Spleen (tissue), 7 donors: Measurements from ENCODE around the gene FERMT1.

Experiments used
- CTCF ChIP-seq, 11 experiments: fragments of 200-600 bp in 7 of 11; fragments of 450-650 bp in 4 of 11; sonication (generic) in 4 of 11; IDR thresholded peaks in 8 of 11; conservative IDR thresholded peaks in 3 of 11; 1 replicate in 7 of 11; 2 replicates in 4 of 11; pipeline versions ENCODE4 v1.4.0 to v1.8.0; 2016 to 2021; ENCODE audit warnings: antibody characterized with exemption in 11 of 11, inconsistent platforms in 4 of 11, mild to moderate bottlenecking in 1 of 11
- POLR2A ChIP-seq, 3 donors: fragments of 450-650 bp; IDR thresholded peaks; one replicate each; pipeline ENCODE4 v1.5.1; 2017; ENCODE audit warnings: antibody characterized with exemption in 3 of 3, mild to moderate bottlenecking in 1 of 3
- POLR2AphosphoS5 ChIP-seq, 3 donors: sonication (generic); formaldehyde crosslinking; IDR thresholded peaks; one replicate each; pipeline ENCODE4 v1.5.1; 2017; ENCODE audit warnings: antibody characterized with exemption in 3 of 3
- donor health status: DM: no; HTN: no; CAD: no; lungs with moderate emphysema.
- donor health status: DM: no; HTN: no; CAD: no.
- donor health status: DM: no; HTN: no; CAD: no.

- TF ChIP-seq CTCF (IDR thresholded peaks at IDR 0.05 in 8 of 11, conservative IDR thresholded peaks at IDR 0.05 in 3 of 11): no peak
- TF ChIP-seq POLR2AphosphoS5 (IDR thresholded peaks at IDR 0.05): no peak
- no peak for TF ChIP-seq POLR2A (IDR thresholded peaks at IDR 0.05)
These were observed 45.4 kb upstream of the FERMT1 start for GRCh38 chr20:6168204-6168603.
